Measurements from ENCODE around the gene SLC6A9.

DNA sequence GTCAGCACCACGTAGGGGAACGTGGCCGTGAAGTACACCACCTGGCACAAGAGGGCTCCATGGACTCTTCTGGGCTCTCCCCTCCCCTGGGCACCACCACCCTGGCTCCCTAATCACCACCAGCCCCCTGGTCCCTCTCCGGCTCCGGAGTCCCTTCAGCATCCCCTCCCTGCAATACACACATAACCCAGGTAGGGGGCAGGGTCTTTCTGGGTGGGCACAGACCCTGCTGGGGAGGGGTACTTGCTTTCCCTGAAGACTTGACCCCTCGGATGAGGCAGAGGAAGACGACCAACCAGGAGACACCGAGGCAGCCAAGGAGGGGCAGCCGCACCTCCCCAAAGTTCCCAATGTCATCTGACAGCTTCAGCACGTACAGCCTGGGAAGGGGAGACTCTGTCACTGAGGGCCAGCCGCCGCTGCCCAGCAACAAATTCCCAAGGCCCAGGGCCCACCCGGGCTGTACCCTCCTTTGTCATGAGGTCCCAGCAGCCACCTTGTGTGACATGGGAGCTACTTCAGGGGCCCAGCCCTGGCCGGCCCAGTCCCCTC is 28.6 kb downstream of the SLC6A9 start:
- TF ChIP-seq POLR2AphosphoS5 (IDR thresholded peaks at IDR 0.05; ENCODE audit: insufficient read depth in 1 of 2, low read depth in 1 of 2) (no peak), CTCF (IDR thresholded peaks at IDR 0.05) (no peak)
